GM18870 (cell line): ENCODE results near the gene CCL20.

Experiments used
- ATAC-seq: cut with Tn5 transposase; IDR thresholded peaks from one replicate; pipeline ENCODE4 v1.9.1; 2021; ENCODE audit warnings: moderate library complexity; ENCODE audit not compliant: unreplicated experiment

Gene CCL20

DNA sequence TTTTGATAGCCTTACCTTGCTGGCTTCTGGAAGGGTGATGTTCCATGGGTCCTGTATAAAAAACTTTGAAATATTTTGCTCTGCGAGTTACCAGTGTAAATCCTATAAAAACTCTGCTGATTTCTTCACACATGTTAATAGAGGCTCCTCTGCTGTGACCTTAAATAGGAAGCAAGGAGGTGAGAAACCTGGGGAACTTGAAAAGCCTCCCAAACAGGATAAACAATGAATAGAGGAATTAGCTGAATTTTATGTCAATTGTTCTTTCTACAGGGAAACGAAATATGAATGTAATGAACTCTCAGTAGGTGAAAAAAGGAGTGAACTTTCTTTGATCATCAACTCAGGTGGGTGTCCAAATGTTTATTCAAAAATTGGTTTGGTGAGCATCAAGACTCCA lies 10.8 kb upstream of the CCL20 start:
- ATAC-seq = no peak

- ATAC-seq = no peak
Observed at GRCh38 chr2:227804975-227805374, 8.7 kb upstream of the CCL20 start.

DNA sequence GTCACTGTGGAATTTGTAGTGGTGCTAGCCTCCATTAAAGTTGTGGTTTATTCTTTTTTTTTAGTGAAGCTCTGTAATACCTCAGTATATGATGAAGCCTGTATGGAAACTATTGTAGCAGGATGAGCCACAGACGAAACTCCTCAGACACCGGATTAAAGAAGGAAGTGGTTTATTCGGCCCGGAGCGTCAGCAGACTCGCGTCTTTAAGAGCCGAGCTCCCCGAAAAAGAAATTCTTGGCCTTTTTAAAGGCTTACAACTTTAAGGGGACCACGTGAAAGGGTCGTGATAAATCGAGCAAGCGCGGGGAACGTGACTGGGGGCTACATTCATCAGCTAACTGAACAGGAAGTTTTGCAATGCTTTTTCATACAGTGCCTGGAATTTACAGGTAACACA lies 8.1 kb upstream of the CCL20 start:
- ATAC-seq = no peak

GRCh38 chr2:227808936-227809335 lies 4.7 kb upstream of the CCL20 start:
- ATAC-seq = no peak

GRCh38 chr2:227812001-227812400 lies 1.6 kb upstream of the CCL20 start:
- ATAC-seq = no peak

DNA sequence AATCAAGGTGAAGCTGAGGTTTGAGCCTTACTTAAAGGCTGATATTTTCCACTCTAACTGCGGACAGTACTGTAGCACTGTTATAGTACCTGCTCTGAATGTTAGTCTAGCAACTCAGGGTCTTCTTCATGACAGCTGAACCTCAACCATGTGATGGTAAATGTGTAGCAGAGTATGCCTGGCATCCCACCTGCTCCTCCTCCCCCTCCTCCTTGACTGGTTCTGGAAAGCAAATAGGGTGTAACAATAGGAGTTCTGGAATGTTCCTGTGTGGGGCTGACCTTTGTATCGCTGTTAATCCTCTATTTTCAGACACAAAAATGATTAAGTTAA lies 447 bp upstream of the CCL20 start:
- ATAC-seq = no peak

GRCh38 chr2:227815066-227815465 lies 1.4 kb downstream of the CCL20 start:
- no peak for ATAC-seq

DNA sequence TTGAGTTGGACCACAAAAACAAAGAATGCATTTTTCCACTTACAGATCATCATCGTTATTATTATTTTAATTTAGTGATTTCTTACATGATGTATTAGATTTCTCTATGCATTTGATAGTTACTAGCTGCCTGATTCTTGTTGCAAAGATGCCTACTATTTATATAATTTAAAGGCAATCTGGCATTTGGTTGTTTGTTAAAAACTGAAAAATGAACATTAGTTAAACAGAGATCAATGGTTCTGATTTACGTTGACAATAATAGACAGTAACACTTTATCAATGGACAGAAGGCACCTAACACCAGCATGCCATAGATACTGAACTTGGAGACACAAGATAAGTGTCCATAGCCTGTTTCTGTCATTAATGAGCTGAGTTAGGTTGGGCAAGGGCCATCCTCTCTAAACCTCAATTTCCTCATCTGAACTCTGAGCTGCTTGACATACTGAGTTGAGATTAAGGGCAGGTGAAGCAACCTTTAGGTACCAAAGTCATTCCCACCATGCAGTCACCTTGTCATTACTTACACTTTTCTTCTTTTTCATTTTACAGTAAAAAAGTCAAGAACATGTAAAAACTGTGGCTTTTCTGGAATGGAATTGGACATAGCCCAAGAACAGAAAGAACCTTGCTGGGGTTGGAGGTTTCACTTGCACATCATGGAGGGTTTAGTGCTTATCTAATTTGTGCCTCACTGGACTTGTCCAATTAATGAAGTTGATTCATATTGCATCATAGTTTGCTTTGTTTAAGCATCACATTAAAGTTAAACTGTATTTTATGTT lies 3.1 kb downstream of the CCL20 start:
- no peak for ATAC-seq

DNA sequence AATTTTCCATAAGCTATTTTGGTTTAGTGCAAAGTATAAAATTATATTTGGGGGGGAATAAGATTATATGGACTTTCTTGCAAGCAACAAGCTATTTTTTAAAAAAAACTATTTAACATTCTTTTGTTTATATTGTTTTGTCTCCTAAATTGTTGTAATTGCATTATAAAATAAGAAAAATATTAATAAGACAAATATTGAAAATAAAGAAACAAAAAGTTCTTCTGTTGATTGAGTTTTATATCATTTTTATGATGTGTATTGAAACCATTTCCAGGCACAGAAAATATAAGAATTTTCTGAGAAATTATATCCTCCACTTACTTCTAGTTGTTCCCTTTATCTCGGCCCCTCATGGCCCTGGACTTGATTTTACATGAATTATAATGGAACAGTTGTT lies 3.7 kb downstream of the CCL20 start:
- ATAC-seq = no peak

- no peak for ATAC-seq
Observed at GRCh38 chr2:227817850-227818674, 4.4 kb downstream of the CCL20 start.

- ATAC-seq = no peak
Observed at GRCh38 chr2:227818675-227819397, 5.2 kb downstream of the CCL20 start.

DNA sequence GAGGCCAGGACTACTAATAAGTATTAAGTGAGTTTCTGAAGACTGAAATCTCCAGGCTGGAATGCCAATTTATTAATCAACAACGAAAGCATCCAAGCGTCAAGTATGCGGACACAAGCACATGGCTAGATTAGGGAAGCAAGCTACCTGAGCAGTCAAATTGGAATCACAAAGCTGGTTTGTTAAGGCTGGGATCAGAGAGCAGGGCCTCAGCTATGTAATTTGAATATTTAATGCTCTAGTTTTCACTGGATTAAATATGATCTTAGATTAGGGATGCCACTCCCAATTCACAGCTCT lies 5.7 kb downstream of the CCL20 start:
- ATAC-seq = no peak

DNA sequence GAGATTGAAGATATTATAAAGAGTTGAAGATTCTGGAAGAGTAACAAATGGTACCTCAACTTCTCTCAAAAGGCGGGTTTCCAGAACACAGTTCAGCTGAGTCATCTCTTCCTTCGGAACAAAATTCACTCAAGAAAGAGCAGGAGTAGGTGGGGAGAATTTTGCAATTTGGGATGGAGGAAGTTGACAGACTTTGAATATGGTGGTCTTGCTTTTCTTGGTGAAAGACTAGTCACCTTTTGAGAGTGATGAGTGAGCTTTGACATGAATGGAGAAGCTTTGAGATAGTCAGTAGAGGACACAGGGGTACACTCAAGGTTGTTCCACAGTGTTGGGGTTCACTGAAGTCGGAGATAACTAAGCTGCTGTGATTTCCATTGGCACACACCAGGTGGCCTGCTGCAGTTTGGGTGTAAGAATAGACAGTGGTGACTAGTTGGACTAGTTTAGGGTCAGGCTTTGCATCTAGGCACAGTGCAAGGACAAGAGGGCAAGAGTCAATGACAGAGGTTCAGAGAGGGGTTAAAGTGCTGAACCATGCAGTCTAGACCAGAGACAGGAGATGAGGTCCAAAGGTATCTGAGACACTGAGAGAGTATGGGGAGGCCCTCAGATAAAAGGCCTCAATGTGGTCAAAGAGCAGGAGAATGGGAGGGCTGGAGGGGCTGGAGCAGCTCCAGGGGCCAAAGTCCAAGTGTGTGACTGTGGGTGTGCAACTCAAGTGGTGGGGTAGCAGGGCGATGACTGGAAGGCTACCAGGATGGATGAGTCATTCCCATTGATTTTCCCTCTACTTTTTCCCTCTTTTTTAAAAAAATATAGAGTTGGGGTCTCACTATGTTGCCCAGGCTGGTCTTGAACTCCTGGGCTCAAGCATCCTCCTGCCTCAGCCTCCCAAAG lies 7.7 kb downstream of the CCL20 start:
- ATAC-seq = no peak

DNA sequence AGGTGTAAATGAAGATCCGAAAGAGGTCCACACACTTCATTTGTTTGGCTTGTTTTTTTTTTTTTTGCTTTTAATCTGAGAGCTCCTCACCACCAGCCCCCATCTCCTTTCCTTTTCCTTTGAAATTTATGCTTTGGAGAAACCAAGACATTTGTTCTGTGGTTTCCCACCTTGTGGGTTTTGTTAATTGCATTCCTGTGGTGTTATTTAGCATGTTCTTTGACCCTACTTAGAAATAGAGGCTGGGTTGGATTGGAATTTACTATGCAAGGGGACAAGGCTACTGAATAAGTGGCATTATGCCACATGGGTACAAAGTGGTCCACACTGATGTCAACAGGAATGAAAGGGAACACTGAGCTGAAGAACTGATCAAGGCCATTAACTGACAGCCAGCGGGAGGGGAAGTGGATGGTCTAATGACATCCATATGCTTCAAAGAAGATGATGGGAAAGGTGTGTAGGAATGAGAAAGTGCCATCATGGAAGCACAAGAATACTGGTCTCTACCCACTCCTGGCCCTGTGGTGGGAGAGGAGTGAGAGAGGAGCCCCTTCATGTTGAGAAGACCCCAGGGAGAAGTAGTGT lies 8.9 kb downstream of the CCL20 start:
- no peak for ATAC-seq

DNA sequence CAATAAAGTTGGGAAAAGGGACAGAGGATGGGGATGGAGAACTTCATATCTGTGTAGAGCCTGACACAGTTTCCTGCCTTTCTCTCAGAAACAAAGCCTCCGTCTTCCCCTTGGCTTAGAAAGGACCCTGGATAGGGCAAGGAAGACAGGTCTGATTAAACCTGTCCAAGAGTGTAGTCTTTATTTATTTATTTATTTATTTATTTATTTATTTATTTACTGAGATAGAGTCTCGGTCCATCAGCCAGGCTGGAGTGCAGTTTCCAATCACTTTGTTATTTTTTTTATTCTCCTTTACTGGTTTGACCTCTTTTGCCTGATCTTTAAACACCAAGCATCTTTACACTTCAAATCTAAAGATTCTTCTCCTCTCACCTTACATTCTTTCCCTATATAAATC lies 10.3 kb downstream of the CCL20 start:
- ATAC-seq = no peak

DNA sequence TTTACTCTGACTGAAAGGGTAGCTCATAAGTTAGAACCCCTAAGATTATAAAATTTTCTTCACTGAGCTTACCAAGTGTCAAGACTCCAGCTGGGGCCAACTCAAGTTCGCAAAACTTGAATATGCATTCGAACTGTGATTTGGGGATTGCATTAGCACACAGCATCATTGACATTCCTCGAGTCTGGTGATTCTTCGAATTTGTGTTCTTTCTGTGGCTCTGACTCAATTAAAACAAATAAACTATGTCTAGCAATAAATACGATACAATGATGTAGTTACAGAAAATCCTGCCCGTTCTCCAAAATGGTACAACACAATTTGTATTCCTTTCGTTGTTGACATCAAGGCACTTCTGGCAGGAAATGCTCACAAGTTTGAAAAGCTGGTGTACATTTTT lies 11.1 kb downstream of the CCL20 start:
- no peak for ATAC-seq

DNA sequence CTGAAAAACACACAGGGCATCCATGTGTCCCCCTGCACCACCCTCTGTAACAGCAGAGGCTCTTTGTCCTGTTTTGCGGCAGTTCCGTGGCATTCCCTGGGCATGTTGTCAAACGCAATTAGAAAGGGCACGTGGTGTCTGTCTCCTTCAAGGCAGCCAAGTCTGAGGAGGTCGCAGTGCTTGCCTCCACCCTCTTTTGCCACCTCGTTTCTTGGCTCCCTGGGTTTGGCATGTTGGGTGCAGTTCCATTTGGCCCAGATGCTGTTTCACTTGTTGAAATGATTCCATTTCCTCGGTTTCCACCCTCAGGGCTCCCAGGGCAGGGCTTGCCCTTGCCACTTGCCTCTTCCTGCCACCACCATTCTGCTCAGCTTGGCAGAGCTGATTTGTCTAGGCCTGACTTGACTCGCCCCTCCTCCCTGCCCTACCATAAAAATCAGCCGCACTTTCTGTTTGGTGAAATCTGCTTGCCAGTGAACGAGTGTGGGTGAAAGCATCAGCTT lies 12.4 kb downstream of the CCL20 start:
- ATAC-seq = no peak

DNA sequence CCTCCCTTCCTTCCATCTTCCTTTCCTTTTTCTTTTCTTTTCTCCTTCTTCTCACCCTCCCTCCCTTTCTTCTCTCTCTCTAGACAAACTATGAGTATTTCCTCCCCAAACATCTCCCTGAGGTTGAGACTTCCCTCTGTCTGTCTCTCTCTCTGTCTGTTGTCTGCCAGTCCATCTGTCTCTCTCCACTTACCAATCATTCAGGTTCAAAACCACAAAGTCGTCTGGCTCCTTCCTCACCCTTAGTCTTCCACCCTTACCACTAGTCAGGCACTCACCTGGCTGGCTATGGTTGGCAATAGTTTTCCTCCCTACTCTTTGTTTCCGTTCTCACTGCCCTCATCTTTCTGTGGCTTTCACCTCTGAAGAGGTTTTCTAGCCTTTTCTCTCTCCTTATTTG lies 12.9 kb downstream of the CCL20 start:
- ATAC-seq = no peak

GRCh38 chr2:227827143-227827542 lies 13.5 kb downstream of the CCL20 start:
- ATAC-seq = no peak

DNA sequence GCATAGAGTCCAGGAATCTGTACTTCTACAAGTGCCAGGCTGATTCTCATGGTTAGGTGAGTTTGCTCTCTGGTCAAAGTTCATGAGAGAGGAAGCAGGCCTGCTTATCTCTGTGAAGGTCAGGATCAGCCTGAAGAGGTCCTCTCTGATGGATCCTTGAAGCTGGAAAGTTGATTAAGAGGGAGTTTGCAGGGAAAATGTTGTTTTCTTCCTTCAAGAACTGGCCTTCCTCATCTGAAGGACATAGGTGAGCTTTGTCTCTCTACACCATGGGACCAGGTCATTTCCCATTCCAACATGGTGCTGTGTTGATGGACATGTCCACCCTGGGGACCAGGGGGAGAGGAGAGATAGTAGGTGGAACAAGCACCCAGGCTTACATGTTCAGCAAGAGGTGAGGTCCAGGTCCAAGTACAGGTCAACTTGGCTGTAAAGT lies 14.9 kb downstream of the CCL20 start:
- no peak for ATAC-seq
